Measurements from ENCODE around the gene GKN1. TPM values are rescaled to one million over a fixed set of nuclear protein-coding genes. Genes with fewer than 3 reads are reported as not detected.

Gene GKN1
- total RNA-seq, 1 donor from 2014 or later, result not detected

GRCh38 chr2:69007169-69007568, 32.7 kb downstream of the GKN1 start:
- ATAC-seq, result no peak
- DNase-seq, result no peak
- Histone ChIP-seq H3K4me3 (no peak overlapping the region), H3K9me3 (no peaks in the 10 kb centered on the region), H3K27ac (no peak overlapping the region), H3K36me3 (no peaks in the 10 kb centered on the region), H3K27me3 (no peaks in the 10 kb centered on the region), H3K4me1 (no peaks in the 10 kb centered on the region)
- no peak for TF ChIP-seq CTCF (IDR thresholded peaks at IDR 0.05)
- intact Hi-C loops (cut with DNase I), result no loop called here

- no peaks in the 10 kb centered on the region for H3K27me3 ChIP-seq
- intact Hi-C loops (cut with DNase I), result no loop called here
- no peaks in the 10 kb centered on the region for H3K36me3 ChIP-seq
- ATAC-seq (no peak), DNase-seq (no peak)
- no peak overlapping the region for H3K4me3 ChIP-seq
- no peaks in the 10 kb centered on the region for H3K9me3 ChIP-seq
- TF ChIP-seq CTCF (IDR thresholded peaks at IDR 0.05), result no peak
- H3K27ac ChIP-seq, result no peak overlapping the region
- peaks cover 4% of the 10 kb centered on the region for H3K4me1 ChIP-seq
Observed at GRCh38 chr2:69007603-69008002, 33.2 kb downstream of the GKN1 start.

- no peak for TF ChIP-seq CTCF (IDR thresholded peaks at IDR 0.05)
- Histone ChIP-seq H3K27me3 (no peaks in the 10 kb centered on the region), H3K9me3 (no peaks in the 10 kb centered on the region), H3K36me3 (no peaks in the 10 kb centered on the region), H3K4me3 (no peak overlapping the region), H3K4me1 (peaks cover 13% of the 10 kb centered on the region), H3K27ac (no peak overlapping the region)
- intact Hi-C loops (cut with DNase I), result loop anchor here (10.0 kb wide), 1 partner anchor 294 kb away; no protein-coding TSS in a partner anchor
- ATAC-seq (peak; percentile 74), DNase-seq (no peak)
Observed at GRCh38 chr2:69010437-69011194, 36.2 kb downstream of the GKN1 start.

- Histone ChIP-seq H3K27me3 (no peaks in the 10 kb centered on the region), H3K4me1 (peaks cover 13% of the 10 kb centered on the region), H3K9me3 (no peaks in the 10 kb centered on the region), H3K27ac (no peak overlapping the region), H3K36me3 (no peaks in the 10 kb centered on the region), H3K4me3 (no peak overlapping the region)
- no peak for TF ChIP-seq CTCF (IDR thresholded peaks at IDR 0.05)
- DNase-seq (no peak), ATAC-seq (no peak)
- intact Hi-C loops (cut with DNase I), result loop anchor here (10.0 kb wide), 1 partner anchor 293 kb away; no protein-coding TSS in a partner anchor
Observed at GRCh38 chr2:69011611-69012157, 37.2 kb downstream of the GKN1 start.

GRCh38 chr2:69012310-69013141, 38.1 kb downstream of the GKN1 start:
- Histone ChIP-seq H3K27me3 (no peaks in the 10 kb centered on the region), H3K27ac (peak overlapping the region; percentile 75), H3K36me3 (no peaks in the 10 kb centered on the region), H3K9me3 (no peaks in the 10 kb centered on the region), H3K4me3 (peak overlapping the region; percentile 78), H3K4me1 (peaks cover 13% of the 10 kb centered on the region)
- peak; percentile 79 for ATAC-seq
- TF ChIP-seq CTCF (IDR thresholded peaks at IDR 0.05), result peak; percentile 74
- DNase-seq, result peak; percentile 82
- intact Hi-C loops (cut with DNase I), result loop anchor here (10.0 kb wide), 1 partner anchor 292 kb away; no protein-coding TSS in a partner anchor

Measured in upper lobe of right lung (tissue), 1 donor.